GM23338 (cell line): ENCODE measurements around the gene OR2AG2. TPM values are rescaled to one million over a fixed set of nuclear protein-coding genes. Genes with fewer than 3 reads are reported as not detected.
A peak's percentile ranks its signal among the peaks of the same experiment; 100 is the strongest.

Experiments used
- ATAC-seq: fragments of 200-7000 bp; cut with Tn5 transposase; 3 replicates; pipeline ENCODE4 v1.9.1; 2020
- DNase-seq: peaks from one replicate; pipeline ENCODE4 v3.0.0-alpha.2; 2015; ENCODE audit warnings: low spot score
- H2AFZ ChIP-seq: fragments of 200-600 bp; sonication (generic); 2 replicates; pipeline ENCODE4 v1.8.0; 2016; ENCODE audit warnings: antibody characterized with exemption, mild to moderate bottlenecking, moderate library complexity
- H3F3A ChIP-seq: fragments of 200-600 bp; sonication (generic); replicated peaks from 2 replicates; pipeline ENCODE4 v1.8.0; 2017; ENCODE audit warnings: antibody characterized with exemption, mixed run types, low read depth
- H3K27ac ChIP-seq: fragments of 200-600 bp; sonication (generic); 2 replicates; pipeline ENCODE4 v1.6.1; 2016; ENCODE audit warnings: low read depth
- H3K27me3 ChIP-seq: fragments of 200-600 bp; sonication (generic); 2 replicates; pipeline ENCODE4 v1.8.0; 2016; ENCODE audit warnings: mild to moderate bottlenecking, mixed run types, moderate library complexity; ENCODE audit not compliant: insufficient read depth
- H3K36me3 ChIP-seq: fragments of 200-600 bp; sonication (generic); 2 replicates; pipeline ENCODE4 v1.8.0; 2016; ENCODE audit warnings: mild to moderate bottlenecking; ENCODE audit not compliant: insufficient read depth
- H3K4me1 ChIP-seq: fragments of 200-600 bp; sonication (generic); 2 replicates; pipeline ENCODE4 v1.8.0; 2016; ENCODE audit warnings: mild to moderate bottlenecking, moderate library complexity; ENCODE audit not compliant: insufficient read depth
- H3K4me2 ChIP-seq: fragments of 200-600 bp; sonication (generic); 2 replicates; pipeline ENCODE4 v1.7.1; 2017; ENCODE audit warnings: mixed run types
- H3K4me3 ChIP-seq: fragments of 200-600 bp; sonication (generic); 2 replicates; pipeline ENCODE4 v1.6.1; 2016; ENCODE audit warnings: mixed run types
- H3K79me2 ChIP-seq: fragments of 200-600 bp; sonication (generic); replicated peaks from 2 replicates; pipeline ENCODE4 v1.8.0; 2017; ENCODE audit warnings: mild to moderate bottlenecking; ENCODE audit not compliant: insufficient read depth
- H3K9me2 ChIP-seq: fragments of 200-600 bp; sonication (generic); 2 replicates; pipeline ENCODE4 v1.8.0; 2017; ENCODE audit not compliant: insufficient read depth
- H4K20me1 ChIP-seq: fragments of 200-600 bp; sonication (generic); replicated peaks from 2 replicates; pipeline ENCODE4 v1.8.0; 2017; ENCODE audit warnings: mild to moderate bottlenecking; ENCODE audit not compliant: insufficient read depth
- H3K27ac Mint-ChIP-seq: 2 replicates; pipeline ENCODE4 v1.8.0; 2020; ENCODE audit warnings: inconsistent platforms, mild to moderate bottlenecking, moderate library complexity, mixed read lengths
- H3K27me3 Mint-ChIP-seq: 3 replicates; pipeline ENCODE4 v1.8.0; 2022; ENCODE audit warnings: low read depth, mild to moderate bottlenecking, moderate library complexity, mixed read lengths, inconsistent platforms; ENCODE audit not compliant: insufficient read depth, poor library complexity
- H3K36me3 Mint-ChIP-seq: 3 replicates; pipeline ENCODE4 v1.8.0; 2021; ENCODE audit warnings: low read depth, mild to moderate bottlenecking, inconsistent platforms, moderate library complexity, mixed read lengths
- H3K4me1 Mint-ChIP-seq: 3 replicates; pipeline ENCODE4 v1.8.0; 2020; ENCODE audit warnings: mild to moderate bottlenecking, inconsistent platforms, mixed read lengths
- H3K4me3 Mint-ChIP-seq: 3 replicates; pipeline ENCODE4 v1.8.0; 2021; ENCODE audit warnings: moderate library complexity, mild to moderate bottlenecking, inconsistent platforms, mixed read lengths
- H3K9me3 Mint-ChIP-seq: 3 replicates; pipeline ENCODE4 v1.8.0; 2020; ENCODE audit warnings: moderate library complexity, mild to moderate bottlenecking, inconsistent platforms, mixed read lengths
- CREB1 ChIP-seq: fragments of 250-450 bp; sonication (Bioruptor Pico); IDR thresholded peaks from 2 replicates; pipeline ENCODE4 v1.5.0; 2020; ENCODE audit warnings: low read depth, mild to moderate bottlenecking, moderate library complexity
- CTCF ChIP-seq, 2 experiments: fragments of 200-600 bp in 1 of 2; sonication (generic) in 1 of 2; conservative IDR thresholded peaks; 2 replicates each; pipeline versions ENCODE4 v1.5.1 to v1.6.1; 2016 to 2017; ENCODE audit warnings: antibody characterized with exemption in 2 of 2, low read depth in 2 of 2, mild to moderate bottlenecking in 2 of 2, moderate library complexity in 1 of 2
- ETS1 ChIP-seq: IDR thresholded peaks from 2 replicates; pipeline ENCODE4 v1.6.1; 2016; ENCODE audit warnings: antibody characterized with exemption
- EZH2 ChIP-seq: fragments of 200-600 bp; sonication (generic); IDR thresholded peaks from one replicate; pipeline ENCODE4 v1.8.0; 2017; ENCODE audit warnings: antibody characterized with exemption, mild to moderate bottlenecking, low read depth; ENCODE audit not compliant: unreplicated experiment
- EZH2phosphoT487 ChIP-seq: fragments of 200-600 bp; sonication (generic); IDR thresholded peaks from one replicate; pipeline ENCODE4 v1.8.1; 2018; ENCODE audit warnings: antibody characterized with exemption; ENCODE audit not compliant: unreplicated experiment
- JUNB ChIP-seq: IDR thresholded peaks from one replicate; pipeline ENCODE4 v1.6.1; 2016; ENCODE audit warnings: antibody characterized with exemption; ENCODE audit not compliant: unreplicated experiment
- NANOG ChIP-seq: IDR thresholded peaks from 2 replicates; pipeline ENCODE4 v1.6.1; 2016; ENCODE audit warnings: antibody characterized with exemption, borderline replicate concordance
- POLR2AphosphoS5 ChIP-seq: IDR thresholded peaks from 2 replicates; pipeline ENCODE4 v1.6.1; 2016; ENCODE audit warnings: antibody characterized with exemption, low read depth
- STAT1 ChIP-seq: IDR thresholded peaks from one replicate; pipeline ENCODE4 v1.6.1; 2016; ENCODE audit warnings: antibody characterized with exemption; ENCODE audit not compliant: unreplicated experiment
- ZNF114 ChIP-seq: fragments of 250-450 bp; sonication (Bioruptor Pico); IDR thresholded peaks from 2 replicates; pipeline ENCODE4 v1.5.0; 2020; ENCODE audit warnings: mild to moderate bottlenecking, moderate library complexity
- ZNF331 ChIP-seq: fragments of 250-450 bp; sonication (Bioruptor Pico); IDR thresholded peaks from 2 replicates; pipeline ENCODE4 v1.5.0; 2020; ENCODE audit warnings: low read depth, mild to moderate bottlenecking, moderate library complexity
- ZNF462 ChIP-seq: fragments of 250-450 bp; sonication (Bioruptor Pico); IDR thresholded peaks from 2 replicates; pipeline ENCODE4 v1.5.0; 2020; ENCODE audit warnings: mild to moderate bottlenecking, moderate library complexity
- polyA plus RNA-seq: library from polyadenylated mRNA; unstranded; fragments of >200 nt; fragmentation: Nextera tagmentation; extraction: Ambion mirVana; gene quantifications from 2 replicates; pipeline ENCODE4 v1.2.1, GENCODE V29; 2016
- total RNA-seq: library from RNA; depleted of rRNA; stranded (reverse); fragments of >200 nt; shearing (Covaris generic); gene quantifications from 2 replicates; pipeline ENCODE4 v1.2.3, GENCODE V29; 2014

Gene OR2AG2
- total and polyA plus RNA-seq, 2 experiments from 2014 or later: 0.11 to 0.45 TPM

GRCh38 chr11:6737872-6738466, 33.8 kb downstream of the OR2AG2 start (continued):
- TF ChIP-seq CTCF (conservative IDR thresholded peaks at IDR 0.05; ENCODE audit: low read depth in 2 of 2) (peak; percentile 73 to 88), JUNB (no peak), NANOG (no peak)

GRCh38 chr11:6736495-6737121, 35.2 kb downstream of the OR2AG2 start:
- no peak overlapping the region for H3K27ac Mint-ChIP-seq
- 0 out of 3 replicates have a peak, but pooled peaks cover under 1% of the 10 kb centered on the region for H3K9me3 Mint-ChIP-seq
- H3K4me3 ChIP-seq: no peak overlapping the region
- H2AFZ ChIP-seq: no peak overlapping the region
- H3K79me2 ChIP-seq: no peaks in the 10 kb centered on the region
- peaks cover 2% of the 10 kb centered on the region for H3K27me3 Mint-ChIP-seq
- no peak overlapping the region for H3K27ac ChIP-seq
- H3K9me2 ChIP-seq: no peaks in the 10 kb centered on the region
- no peaks in the 10 kb centered on the region for H3K36me3 Mint-ChIP-seq
- DNase-seq: no peak
- H4K20me1 ChIP-seq: no peaks in the 10 kb centered on the region
- H3K4me1 Mint-ChIP-seq: no peaks in the 10 kb centered on the region
- no peak overlapping the region for H3K4me2 ChIP-seq
- no peak for ATAC-seq
- no peak overlapping the region for H3K4me3 Mint-ChIP-seq
- no peaks in the 10 kb centered on the region for H3K4me1 ChIP-seq
- H3K36me3 ChIP-seq: no peaks in the 10 kb centered on the region
- H3K27me3 ChIP-seq: no peaks in the 10 kb centered on the region
- H3F3A ChIP-seq: no peaks in the 10 kb centered on the region
- TF ChIP-seq EZH2phosphoT487 (no peak), NANOG (no peak), POLR2AphosphoS5 (no peak), ZNF331 (no peak), ETS1 (no peak), ZNF462 (no peak), STAT1 (no peak), ZNF114 (no peak), EZH2 (no peak), CTCF (conservative IDR thresholded peaks at IDR 0.05; ENCODE audit: low read depth in 2 of 2) (no peak), CREB1 (CRISPR knock-in tag) (no peak)
